Measurements from ENCODE around the gene AMN.

The AMN gene

GRCh38 chr14:102898776-102899515 is 23.5 kb upstream of the AMN start:
- no peak for DNase-seq (ENCODE audit: low read depth in 2 of 2)

DNA sequence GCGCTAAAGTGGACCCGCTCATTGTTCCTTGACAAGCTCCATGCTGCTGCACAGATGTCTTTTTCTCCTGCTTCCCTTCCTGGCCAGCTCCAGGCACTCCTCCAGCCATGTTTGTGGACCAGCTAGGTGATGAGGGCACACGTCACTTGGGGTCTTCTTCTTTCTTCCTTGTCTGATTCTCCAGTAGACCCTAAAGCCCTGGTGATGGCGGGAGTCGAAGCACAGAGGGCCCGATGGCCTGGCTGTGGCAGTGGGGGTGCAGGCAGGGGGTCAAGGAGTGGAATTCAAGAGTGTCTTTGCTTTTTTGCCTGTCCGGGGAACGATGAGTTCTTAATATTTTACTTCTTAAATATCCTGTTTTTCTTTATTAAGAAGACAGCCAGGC is 23.0 kb upstream of the AMN start:
- DNase-seq (ENCODE audit: low read depth in 2 of 2): no peak

- DNase-seq (ENCODE audit: low read depth in 2 of 2): no peak
Observed at GRCh38 chr14:102900631-102901571, 21.6 kb upstream of the AMN start.

DNA sequence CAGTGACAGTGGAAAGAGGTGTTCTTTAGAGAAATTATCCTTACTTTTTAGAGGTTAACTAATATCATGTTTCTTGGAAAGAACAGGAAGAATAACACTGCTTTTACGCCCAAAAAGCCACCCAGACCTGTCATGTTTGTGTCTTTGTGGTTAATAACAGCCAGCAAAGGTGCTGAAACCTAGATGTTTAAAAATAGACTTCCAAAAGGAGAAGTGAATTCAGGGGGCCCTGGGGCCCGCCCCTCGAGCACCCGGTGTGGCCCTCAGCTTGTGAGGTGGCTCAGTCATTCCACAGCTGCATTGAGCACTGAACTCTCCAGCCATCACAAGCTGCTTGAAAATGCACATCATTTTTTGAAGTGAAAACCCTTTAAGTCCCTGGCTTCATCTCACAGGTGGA is 20.8 kb upstream of the AMN start:
- DNase-seq (ENCODE audit: low read depth in 2 of 2): no peak

DNA sequence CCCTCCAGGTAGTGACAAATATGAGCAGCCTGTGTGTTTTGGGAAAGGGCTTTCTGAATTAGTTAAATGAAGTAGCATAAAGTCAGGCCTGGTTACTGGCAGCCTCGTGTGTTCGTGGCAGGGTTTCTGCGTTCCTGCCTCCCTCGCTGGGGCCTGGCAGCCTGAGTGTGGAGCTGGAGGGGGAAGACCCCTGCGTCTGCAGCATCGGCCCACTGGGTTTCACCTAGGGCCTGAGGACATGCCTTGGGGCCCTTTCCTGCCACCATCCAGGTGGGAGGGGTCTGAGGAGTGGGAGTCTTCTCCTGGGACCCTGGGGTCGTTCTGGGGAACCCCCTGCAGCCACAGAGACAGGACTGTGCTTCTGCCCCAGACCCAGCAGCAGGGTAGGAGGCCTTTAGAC is 20.4 kb upstream of the AMN start:
- no peak for DNase-seq (ENCODE audit: low read depth in 2 of 2)

GRCh38 chr14:102902523-102903247 is 19.8 kb upstream of the AMN start:
- DNase-seq (ENCODE audit: low read depth in 2 of 2): no peak

GRCh38 chr14:102903248-102903888 is 19.1 kb upstream of the AMN start:
- no peak for DNase-seq (ENCODE audit: low read depth in 2 of 2)

DNA sequence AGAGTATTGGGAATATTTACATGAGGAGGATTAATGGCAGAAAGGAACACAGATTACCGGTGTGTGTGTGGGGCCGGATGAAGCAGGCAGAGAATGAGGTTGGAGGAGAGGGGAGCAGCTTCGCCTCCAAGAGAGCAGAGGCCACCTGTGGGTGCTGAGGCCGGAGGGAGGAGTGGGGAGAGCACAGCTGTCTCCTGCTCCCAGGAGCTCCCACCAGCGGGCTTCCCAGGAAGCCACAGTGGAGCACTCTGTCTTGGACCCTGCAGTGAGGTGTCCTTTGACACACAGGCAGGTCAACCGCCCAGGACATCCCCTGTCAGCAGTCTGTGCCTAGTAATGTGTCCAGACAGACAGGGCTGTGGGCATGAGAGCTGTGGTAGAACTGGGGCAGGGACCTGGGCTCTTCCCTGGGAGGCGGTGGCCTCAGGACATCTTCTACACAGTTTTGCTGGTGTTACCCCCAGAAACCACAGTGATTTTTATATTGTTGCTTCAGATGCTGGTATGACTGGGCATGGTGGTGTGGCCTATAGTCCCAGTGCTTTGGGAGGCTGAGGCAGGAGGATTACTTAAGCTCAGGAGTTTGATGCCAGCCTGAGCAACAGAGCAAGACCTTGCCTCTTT is 18.5 kb upstream of the AMN start:
- no peak for DNase-seq (ENCODE audit: low read depth in 2 of 2)

DNA sequence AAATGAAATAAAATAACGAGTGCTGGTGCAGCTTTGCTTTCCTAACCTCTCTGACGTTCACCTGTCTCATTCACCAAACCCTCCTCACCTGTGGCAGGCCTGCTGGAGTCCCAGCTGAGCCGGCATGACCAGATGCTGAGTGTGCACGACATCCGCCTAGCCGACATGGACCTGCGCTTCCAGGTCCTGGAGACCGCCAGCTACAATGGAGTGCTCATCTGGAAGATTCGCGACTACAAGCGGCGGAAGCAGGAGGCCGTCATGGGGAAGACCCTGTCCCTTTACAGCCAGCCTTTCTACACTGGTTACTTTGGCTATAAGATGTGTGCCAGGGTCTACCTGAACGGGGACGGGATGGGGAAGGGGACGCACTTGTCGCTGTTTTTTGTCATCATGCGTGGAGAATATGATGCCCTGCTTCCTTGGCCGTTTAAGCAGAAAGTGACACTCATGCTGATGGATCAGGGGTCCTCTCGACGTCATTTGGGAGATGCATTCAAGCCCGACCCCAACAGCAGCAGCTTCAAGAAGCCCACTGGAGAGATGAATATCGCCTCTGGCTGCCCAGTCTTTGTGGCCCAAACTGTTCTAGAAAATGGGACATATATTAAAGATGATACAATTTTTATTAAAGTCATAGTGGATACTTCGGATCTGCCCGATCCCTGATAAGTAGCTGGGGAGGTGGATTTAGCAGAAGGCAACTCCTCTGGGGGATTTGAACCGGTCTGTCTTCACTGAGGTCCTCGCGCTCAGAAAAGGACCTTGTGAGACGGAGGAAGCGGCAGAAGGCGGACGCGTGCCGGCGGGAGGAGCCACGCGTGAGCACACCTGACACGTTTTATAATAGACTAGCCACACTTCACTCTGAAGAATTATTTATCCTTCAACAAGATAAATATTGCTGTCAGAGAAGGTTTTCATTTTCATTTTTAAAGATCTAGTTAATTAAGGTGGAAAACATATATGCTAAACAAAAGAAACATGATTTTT is 17.1 kb upstream of the AMN start:
- no peak for DNase-seq (ENCODE audit: low read depth in 2 of 2)

GRCh38 chr14:102906616-102907302 is 15.7 kb upstream of the AMN start:
- no peak for DNase-seq (ENCODE audit: low read depth in 2 of 2)

GRCh38 chr14:102907303-102907844 is 15.1 kb upstream of the AMN start:
- DNase-seq (ENCODE audit: low read depth in 2 of 2): no peak

DNA sequence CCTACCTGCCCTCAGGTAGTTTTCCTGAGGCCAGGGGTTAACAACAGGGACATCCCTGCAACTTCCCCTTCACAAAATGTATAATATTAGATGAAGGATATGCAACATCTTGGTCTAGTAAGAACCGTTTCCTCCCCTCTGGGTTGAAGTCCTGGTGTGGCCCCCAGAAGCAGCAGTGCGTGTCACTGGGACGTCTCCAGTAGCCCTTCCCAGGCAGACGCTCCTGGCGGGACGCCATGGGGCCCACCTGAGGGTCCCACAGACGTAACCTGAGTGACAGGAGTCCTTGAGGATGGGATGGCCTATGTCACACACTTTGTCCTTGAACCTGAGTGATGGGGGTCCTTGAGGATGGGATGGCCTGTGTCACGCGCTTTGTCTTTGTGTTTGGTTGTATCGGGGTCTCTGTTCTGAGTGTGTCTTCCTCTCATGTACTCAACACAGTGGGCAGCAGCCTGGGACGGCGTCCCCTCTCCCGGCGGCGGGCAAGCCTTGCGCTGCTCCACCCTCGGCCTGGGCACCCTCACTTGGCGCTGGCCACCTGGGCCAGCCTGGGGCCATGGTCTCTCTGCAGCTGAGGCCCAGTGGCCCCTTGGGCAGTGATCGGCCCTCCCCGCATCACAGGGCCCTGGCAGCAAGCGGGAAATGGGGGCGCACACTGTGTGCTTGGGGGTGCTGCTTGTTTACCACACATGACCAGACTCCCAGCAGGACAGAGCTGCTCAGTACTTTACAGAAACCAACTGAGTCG is 14.3 kb upstream of the AMN start:
- no peak for DNase-seq (ENCODE audit: low read depth in 2 of 2)

DNA sequence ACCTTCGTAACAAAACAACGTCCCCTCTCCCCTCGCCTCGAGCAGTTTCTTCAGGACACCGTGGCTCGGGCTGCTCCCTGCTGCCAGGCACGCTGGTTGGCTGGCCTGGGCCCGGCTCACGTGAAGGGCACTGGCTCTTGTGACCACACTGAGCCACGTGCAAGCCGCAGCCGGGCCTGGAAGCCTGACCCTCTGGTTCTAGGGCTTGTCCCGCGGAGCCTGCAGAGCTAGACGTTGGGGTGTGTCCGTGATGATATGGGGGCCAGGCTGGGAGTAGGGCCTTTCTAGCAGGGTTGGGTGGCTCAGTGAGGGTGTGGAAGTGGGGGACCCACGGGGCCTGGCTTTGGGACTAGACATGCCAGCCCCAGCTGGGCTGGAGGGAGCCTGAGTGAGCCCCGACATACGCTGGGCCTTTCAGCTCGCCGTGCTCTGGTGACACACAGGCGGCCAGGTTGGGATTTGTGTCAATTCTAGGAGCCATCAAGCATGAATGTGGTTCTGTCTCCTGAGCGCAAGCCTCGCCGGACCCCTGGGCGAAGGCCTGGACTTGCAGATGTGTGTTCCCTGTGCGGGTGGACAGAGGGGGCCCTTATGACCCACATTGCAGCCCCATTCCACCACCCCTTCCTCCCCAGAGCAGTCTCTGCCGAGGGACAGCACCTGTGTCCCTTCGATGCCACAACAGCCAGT is 13.6 kb upstream of the AMN start:
- no peak for DNase-seq (ENCODE audit: low read depth in 2 of 2)

GRCh38 chr14:102909462-102909861 is 13.0 kb upstream of the AMN start:
- no peak for DNase-seq (ENCODE audit: low read depth in 2 of 2)

DNA sequence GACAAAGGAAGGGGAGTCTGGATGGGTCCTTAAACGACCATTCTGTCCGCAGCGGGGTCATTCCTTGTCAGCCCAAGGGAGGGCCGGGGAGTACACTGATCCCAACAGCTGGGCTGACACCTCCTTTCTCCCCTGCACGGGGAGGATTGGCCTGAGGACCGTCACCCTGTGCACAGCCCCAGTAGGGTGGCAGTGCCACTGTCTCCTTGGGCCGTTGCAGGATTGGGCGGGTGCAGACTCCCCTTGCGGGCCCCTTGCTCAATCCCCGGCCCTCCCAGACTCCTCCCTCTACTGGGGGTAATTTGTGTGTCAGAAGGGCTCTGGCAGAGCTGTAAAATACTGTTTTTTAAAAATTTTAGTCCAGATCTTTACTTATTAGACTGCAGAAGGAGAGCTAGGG is 12.6 kb upstream of the AMN start:
- DNase-seq (ENCODE audit: low read depth in 2 of 2): no peak

DNA sequence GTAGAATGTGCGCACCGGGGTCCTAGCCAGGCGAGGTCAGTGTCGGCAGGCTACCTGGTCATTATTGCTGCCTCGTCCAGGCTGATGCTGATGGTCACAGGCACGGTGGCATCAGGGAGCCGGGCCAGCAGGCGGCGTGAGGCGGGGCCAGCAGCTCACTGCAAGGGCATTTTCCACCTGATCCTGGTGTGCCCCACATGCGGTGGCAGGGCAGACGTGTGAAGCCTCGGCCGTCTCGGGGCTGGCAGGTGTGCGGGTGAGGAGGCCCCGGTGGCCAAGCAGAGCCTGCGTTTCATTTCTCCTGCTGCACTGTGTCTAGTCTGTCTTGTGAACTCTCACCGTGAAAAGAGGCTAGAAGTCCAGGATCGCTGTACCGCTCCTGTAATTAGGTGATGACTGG is 12.0 kb upstream of the AMN start:
- DNase-seq (ENCODE audit: low read depth in 2 of 2): no peak

DNA sequence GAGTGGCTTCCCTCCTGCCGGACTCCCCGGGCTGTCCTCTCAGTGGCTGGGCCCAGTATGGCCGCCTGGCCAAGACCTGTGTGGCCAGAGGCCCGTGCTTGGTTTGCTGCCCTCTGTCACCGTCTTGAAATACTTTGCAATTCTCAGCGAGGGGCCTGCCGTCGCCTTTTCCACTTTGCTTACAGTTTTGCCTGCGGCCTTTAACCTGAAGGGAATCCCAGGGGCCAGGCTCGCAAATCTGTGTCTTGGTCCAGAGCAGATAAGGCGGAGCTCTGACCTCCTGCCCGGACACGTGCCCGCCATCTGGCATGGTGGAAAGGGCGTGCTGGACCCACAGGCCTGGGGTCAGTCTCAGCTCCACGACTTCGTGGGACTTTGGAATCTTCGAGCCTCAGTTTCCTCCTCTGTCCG is 10.9 kb upstream of the AMN start:
- no peak for DNase-seq (ENCODE audit: low read depth in 2 of 2)

All from stimulated activated CD8-positive, alpha-beta memory T cell treated with anti-CD3 and anti-CD28 coated beads, Interleukin-7, amount 100 ng/mL, for 1 hour (primary cell).